Fibroblast of villous mesenchyme (primary cell): Measurements from ENCODE around the gene UBXN7. TPM values are rescaled to one million over a fixed set of nuclear protein-coding genes. Genes with fewer than 3 reads are reported as not detected.
"Not testable (repeated sequence)": the region's sequence is repeated elsewhere in the genome, so short reads cannot be mapped to it uniquely, and the experiment has no call there.

Experiments
- DNase-seq: peaks from one replicate; pipeline ENCODE4 v3.0.0-alpha.2; 2010; ENCODE audit warnings: low read depth
- H3K4me3 ChIP-seq: 2 replicates; pipeline ENCODE4 v1.5.1; 2011; ENCODE audit warnings: low read depth, mild to moderate bottlenecking, low read length
- total RNA-seq: library from RNA; depleted of rRNA; stranded (reverse); fragments of >200 nt; gene quantifications from 2 replicates; pipeline ENCODE4 v1.2.3, GENCODE V29; 2012
- TF ChIP-seq, protein P1 (sequence below): IDR thresholded peaks from 2 replicates; pipeline ENCODE4 v1.5.1; 2012; ENCODE audit warnings: low read depth, mild to moderate bottlenecking, low read length; ENCODE audit not compliant: insufficient read depth

UBXN7 gene
- total RNA-seq, 1 donor, result 30.2 TPM

DNA sequence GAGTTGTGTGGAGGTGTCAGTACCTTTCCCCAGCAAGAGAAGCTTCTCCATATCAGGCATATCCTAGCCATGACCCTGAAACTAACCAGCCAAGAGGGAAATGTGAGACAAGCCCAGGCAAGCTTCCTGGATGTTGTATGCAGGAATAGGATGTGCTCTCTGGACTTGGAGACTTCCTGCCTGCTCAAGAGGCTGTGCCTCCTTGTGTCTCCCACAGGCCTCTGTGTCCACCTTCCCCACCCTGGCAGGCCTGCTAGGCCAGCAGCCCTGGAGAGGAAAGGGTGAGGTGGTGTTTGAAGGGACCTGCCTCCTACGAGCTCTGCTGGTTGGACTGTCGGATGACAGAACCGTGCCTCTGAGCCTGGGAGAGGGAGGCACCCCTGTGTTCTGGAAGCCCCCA is 112.1 kb downstream of the UBXN7 start:
- H3K4me3 ChIP-seq, result no peak overlapping the region
- TF ChIP-seq, protein P1, sequence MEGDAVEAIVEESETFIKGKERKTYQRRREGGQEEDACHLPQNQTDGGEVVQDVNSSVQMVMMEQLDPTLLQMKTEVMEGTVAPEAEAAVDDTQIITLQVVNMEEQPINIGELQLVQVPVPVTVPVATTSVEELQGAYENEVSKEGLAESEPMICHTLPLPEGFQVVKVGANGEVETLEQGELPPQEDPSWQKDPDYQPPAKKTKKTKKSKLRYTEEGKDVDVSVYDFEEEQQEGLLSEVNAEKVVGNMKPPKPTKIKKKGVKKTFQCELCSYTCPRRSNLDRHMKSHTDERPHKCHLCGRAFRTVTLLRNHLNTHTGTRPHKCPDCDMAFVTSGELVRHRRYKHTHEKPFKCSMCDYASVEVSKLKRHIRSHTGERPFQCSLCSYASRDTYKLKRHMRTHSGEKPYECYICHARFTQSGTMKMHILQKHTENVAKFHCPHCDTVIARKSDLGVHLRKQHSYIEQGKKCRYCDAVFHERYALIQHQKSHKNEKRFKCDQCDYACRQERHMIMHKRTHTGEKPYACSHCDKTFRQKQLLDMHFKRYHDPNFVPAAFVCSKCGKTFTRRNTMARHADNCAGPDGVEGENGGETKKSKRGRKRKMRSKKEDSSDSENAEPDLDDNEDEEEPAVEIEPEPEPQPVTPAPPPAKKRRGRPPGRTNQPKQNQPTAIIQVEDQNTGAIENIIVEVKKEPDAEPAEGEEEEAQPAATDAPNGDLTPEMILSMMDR, result no peak
- DNase-seq, result no peak

DNA sequence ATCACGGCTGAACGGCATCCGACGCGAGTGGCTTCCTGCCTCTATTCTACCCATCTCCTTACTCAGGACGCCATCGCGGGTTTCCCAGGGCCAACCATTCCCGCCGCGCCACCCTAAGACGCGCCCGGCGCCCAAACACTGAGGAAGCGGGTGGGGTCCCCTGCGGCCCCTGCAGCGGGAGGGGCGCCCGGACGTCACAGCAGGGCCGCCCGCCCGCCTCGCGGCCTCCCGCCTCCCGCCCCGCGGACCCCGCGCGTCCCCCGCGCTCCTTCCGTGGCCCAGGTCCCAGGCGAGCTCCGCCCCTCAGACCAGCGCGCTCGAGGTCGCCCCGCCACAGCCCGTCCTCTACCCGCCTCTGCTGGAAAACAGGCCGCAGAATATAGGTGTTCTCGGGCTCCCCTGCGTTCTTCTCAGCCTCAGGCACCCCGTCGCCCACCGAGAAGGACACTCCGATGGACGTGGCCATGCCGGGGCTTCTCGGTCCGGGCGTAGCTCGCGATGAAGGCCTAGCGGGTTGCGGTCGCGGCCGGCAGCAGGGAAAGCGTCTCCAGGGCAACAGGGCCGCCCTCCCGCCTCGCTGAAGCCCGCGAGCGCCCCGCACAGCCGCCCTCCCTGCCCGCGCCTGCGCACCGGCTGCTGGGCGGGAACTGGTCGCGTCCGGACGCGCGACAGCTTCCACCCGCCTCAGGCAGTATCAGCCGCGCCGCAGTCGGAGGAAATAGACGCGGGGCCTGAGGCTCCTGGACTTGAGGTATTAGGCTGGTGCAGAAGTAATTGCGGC is 114.3 kb downstream of the UBXN7 start, which contains the start of gene DYNLT2B:
Gene DYNLT2B (minus strand): TSS at position 554 of the 781 bp plus-strand sequence. CDS start 88 bp downstream, at position 466.
- TF ChIP-seq, protein P1, result no peak
- peak; percentile 91 for DNase-seq
- peak within 1 kb of the TSS; percentile 84 for H3K4me3 ChIP-seq

DNA sequence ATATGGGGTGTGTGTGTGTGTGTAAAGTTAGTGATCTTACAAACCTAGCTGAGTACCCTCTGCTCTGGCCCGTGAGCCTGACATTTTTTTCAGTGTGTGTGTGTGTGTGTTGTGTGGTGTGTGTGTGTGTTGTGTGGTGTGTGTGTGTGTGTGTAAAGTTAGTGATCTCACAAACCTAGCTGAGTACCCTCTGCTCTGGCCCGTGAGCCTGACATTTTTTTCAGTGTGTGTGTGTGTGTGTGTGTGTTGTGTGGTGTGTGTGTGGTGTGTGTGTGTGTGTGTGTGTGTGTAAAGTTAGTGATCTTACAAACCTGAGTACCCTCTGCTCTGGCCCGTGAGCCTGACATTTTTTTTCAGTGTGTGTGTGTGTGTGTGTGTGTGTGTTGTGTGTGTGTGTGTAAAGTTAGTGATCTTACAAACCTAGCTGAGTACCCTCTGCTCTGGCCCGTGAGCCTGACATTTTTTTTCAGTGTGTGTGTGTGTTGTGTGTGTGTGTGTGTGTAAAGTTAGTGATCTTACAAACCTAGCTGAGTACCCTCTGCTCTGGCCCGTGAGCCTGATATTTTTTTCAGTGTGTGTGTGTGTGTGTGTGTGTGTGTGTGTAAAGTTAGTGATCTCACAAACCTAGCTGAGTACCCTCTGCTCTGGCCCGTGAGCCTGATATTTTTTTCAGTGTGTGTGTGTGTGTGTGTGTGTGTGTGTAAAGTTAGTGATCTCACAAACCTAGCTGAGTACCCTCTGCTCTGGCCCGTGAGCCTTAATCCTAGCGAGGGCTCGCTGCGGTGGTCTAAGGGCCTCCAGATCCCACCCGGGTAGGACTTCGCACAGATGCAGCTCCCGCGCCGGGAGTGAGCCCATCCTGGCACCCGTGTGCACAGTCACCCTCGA is 115.2 kb downstream of the UBXN7 start:
- H3K4me3 ChIP-seq, result peak overlapping the region; percentile 84
- peak; percentile 12 for DNase-seq

DNA sequence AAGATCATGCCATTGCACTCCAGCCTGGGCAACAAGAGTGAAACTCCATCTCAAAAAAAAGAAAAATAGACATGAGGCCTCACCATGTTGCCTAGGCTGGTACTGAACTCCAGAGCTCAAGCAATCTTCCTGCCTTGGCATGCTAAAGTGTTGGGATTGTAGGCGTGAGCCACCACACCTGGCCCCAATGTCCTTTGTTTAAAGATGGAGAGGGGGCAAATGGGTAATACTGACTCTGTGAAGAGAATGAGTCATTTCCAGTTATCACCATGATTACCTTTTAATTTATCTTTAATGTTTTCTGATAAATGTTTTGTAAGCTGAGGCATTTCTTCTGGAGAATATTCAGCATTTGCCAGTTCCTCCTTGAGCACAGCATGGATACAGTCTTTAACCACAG is 116.4 kb downstream of the UBXN7 start:
- DNase-seq, result no peak
- TF ChIP-seq, protein P1, result no peak
- no peak overlapping the region for H3K4me3 ChIP-seq

DNA sequence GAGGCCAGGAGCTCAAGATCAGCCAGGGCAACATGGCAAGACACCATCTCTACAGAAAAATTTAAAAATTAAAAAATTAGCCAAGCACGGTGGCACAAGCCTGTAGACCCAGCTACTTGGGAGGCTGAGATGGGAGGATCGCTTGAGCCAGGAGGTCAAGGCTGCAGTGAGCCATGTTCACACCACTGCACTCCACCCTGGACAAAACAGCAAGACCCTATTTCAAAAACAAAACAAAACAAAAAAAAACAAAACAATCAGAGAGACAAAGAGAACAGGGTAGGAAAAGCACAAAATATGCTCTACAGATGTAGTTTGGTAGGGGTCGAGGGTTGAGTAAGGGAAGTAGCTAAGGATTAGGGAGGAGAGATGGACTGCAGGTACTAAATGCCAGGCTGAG is 117.6 kb downstream of the UBXN7 start:
- DNase-seq, result no peak
- TF ChIP-seq, protein P1, result no peak
- no peak overlapping the region for H3K4me3 ChIP-seq

DNA sequence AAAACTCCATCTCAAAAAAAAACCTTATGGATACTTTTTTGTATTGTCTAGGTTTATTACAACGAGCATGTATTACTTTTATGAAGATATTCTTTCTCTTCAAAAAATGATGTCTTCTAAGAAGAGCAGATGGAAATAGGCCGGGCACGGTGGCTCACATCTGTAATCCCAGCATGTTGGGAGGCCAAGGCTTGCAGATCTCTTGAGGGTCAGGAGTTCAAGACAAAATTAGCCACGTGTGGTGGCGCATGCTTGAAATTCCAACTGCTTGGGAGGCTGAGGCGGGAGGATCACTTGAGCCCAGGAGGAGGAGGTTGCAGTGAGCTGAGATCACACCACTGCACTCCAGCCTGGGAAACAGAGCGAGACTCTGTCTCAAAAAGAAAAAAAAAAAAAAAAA is 118.1 kb downstream of the UBXN7 start:
- DNase-seq, H3K4me3 ChIP-seq: not testable (repeated sequence)

DNA sequence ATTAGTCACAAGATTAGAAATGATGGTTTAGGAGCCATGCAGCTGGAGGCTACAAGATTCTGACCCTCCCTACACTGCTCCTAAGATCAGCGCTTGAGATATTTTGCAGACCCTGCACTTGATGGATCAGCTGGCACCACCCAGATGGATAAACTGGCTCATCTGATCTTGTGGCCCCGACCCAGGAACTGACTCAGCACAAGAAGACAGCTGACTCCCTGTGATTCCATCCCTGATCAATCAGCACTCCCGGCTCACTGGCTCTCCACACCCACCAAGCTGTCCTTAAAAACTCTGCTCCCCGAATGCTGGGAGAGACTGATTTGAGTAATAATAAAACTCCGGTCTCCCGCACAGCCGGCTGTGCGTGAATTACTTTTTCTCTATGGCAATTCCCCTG is 129.3 kb downstream of the UBXN7 start:
- H3K4me3 ChIP-seq, DNase-seq: not testable (repeated sequence)

DNA sequence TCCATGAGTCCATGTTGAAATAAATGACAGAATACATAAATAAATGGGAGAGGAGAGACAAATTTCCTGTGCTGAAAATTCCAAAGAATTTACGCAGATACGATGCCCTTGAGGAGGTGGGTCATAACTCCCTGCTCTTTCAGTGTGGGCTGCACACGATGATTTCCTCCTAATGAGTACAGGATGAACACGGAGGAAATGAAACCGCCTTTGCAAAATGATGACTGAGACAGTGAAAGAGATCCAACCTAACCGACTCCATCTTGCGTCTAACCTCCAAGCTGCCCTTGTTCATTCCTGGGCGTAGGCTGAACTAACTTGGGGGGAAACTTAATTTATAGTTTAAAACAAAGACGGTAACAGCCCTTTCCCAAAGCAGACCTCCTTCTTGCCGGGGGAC is 129.7 kb downstream of the UBXN7 start:
- DNase-seq, H3K4me3 ChIP-seq: not testable (repeated sequence)

DNA sequence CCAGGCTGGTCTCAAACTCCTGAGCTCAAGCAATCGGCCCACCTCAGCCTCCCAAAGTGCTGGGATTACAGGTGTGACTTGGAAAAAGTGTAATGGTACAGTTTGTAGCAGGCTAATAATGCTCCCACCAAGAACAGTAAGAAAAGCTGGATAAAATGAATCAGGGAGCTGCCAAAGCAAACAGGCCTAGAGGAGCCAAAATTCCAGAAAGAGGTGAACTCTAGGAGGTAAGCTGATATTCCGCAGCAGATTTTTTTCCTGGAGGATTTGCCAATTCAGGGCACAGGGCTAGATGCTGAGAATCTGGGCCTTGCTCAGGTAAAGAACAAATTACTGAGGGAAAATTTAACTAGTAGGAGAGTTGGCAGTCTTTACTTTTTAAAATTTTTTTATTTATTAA is 133.7 kb downstream of the UBXN7 start:
- H3K4me3 ChIP-seq, result no peak overlapping the region
- TF ChIP-seq, protein P1, result no peak
- DNase-seq, result no peak
